ENCODE data around the gene CLEC19A. TPM values are rescaled to one million over a fixed set of nuclear protein-coding genes. Genes with fewer than 3 reads are reported as not detected.

Gene CLEC19A
- total RNA-seq, 1 experiment from 2014 or later = 0.09 TPM

DNA sequence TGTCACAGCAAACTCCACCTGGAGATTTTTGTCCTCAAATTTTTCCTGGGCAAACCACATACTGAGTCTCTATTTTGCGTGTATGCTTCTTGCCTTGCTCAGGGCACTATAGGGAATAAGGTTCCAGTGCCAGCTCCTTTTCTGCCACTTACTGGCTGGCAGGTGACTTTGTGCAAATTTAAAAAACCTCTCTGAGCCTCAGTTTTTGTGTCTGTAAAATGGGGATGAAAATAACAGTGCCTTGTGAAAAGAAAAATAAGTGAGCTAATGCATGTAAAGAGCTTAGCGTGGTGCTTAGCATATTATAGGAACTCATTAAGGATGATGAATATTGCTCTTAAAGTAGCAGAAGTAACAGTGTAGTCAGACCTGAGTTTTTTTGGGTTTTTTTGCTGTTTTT, 19.9 kb downstream of the CLEC19A start (continued):
- TF ChIP-seq, protein P1, sequence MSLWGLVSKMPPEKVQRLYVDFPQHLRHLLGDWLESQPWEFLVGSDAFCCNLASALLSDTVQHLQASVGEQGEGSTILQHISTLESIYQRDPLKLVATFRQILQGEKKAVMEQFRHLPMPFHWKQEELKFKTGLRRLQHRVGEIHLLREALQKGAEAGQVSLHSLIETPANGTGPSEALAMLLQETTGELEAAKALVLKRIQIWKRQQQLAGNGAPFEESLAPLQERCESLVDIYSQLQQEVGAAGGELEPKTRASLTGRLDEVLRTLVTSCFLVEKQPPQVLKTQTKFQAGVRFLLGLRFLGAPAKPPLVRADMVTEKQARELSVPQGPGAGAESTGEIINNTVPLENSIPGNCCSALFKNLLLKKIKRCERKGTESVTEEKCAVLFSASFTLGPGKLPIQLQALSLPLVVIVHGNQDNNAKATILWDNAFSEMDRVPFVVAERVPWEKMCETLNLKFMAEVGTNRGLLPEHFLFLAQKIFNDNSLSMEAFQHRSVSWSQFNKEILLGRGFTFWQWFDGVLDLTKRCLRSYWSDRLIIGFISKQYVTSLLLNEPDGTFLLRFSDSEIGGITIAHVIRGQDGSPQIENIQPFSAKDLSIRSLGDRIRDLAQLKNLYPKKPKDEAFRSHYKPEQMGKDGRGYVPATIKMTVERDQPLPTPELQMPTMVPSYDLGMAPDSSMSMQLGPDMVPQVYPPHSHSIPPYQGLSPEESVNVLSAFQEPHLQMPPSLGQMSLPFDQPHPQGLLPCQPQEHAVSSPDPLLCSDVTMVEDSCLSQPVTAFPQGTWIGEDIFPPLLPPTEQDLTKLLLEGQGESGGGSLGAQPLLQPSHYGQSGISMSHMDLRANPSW (CRISPR knock-in tag; conservative IDR thresholded peaks at IDR 0.05; ENCODE audit: low read depth) = no peak

- H3K27me3 Mint-ChIP-seq (ENCODE audit: low read depth) = 0 out of 2 replicates have a peak, but pooled peaks cover 3% of the 10 kb centered on the region
- H3K4me1 Mint-ChIP-seq = 0 out of 2 replicates have a peak, but pooled peaks cover 4% of the 10 kb centered on the region
- H3K9me3 Mint-ChIP-seq = peaks cover 9% of the 10 kb centered on the region
- no peak overlapping the region for H3K4me3 Mint-ChIP-seq
- peak; percentile 73 for DNase-seq (ENCODE audit: low spot score)
- ATAC-seq = peak; percentile 64
- CTCF ChIA-PET = no interaction called here
- no peak overlapping the region for H3K27ac Mint-ChIP-seq
- POLR2A ChIA-PET = no interaction called here
- H3K36me3 Mint-ChIP-seq = peaks cover 6% of the 10 kb centered on the region
- TF ChIP-seq SMAD3 (CRISPR knock-in tag; IDR thresholded peaks at IDR 0.05; ENCODE audit: borderline replicate concordance) (peak; percentile 55; the same call in 1 of the 2 replicates), ATF1 (CRISPR knock-in tag; IDR thresholded peaks at IDR 0.05) (no peak), USF1 (CRISPR knock-in tag; IDR thresholded peaks at IDR 0.05) (no peak), IRF2 (CRISPR knock-in tag; IDR thresholded peaks at IDR 0.05; ENCODE audit: borderline replicate concordance, low read depth) (no peak), ZNF138 (CRISPR knock-in tag; conservative IDR thresholded peaks at IDR 0.05) (no peak), NFATC4 (CRISPR knock-in tag; IDR thresholded peaks at IDR 0.05) (no peak), GTF2I (CRISPR knock-in tag; conservative IDR thresholded peaks at IDR 0.05) (no peak), EMX1 (CRISPR knock-in tag; IDR thresholded peaks at IDR 0.05) (no peak), ZNF512 (CRISPR knock-in tag; IDR thresholded peaks at IDR 0.05; ENCODE audit: borderline replicate concordance) (no peak), MYBL2 (CRISPR knock-in tag; IDR thresholded peaks at IDR 0.05) (no peak), FOXJ3 (CRISPR knock-in tag; IDR thresholded peaks at IDR 0.05; ENCODE audit: borderline replicate concordance) (no peak), PRDM15 (CRISPR knock-in tag; IDR thresholded peaks at IDR 0.05) (no peak), RORB (CRISPR knock-in tag; IDR thresholded peaks at IDR 0.05) (no peak), TEAD1 (CRISPR knock-in tag; IDR thresholded peaks at IDR 0.05) (no peak), JAZF1 (CRISPR knock-in tag; IDR thresholded peaks at IDR 0.05) (no peak), CREB1 (CRISPR knock-in tag; IDR thresholded peaks at IDR 0.05) (no peak)
- TF ChIP-seq, protein P2, sequence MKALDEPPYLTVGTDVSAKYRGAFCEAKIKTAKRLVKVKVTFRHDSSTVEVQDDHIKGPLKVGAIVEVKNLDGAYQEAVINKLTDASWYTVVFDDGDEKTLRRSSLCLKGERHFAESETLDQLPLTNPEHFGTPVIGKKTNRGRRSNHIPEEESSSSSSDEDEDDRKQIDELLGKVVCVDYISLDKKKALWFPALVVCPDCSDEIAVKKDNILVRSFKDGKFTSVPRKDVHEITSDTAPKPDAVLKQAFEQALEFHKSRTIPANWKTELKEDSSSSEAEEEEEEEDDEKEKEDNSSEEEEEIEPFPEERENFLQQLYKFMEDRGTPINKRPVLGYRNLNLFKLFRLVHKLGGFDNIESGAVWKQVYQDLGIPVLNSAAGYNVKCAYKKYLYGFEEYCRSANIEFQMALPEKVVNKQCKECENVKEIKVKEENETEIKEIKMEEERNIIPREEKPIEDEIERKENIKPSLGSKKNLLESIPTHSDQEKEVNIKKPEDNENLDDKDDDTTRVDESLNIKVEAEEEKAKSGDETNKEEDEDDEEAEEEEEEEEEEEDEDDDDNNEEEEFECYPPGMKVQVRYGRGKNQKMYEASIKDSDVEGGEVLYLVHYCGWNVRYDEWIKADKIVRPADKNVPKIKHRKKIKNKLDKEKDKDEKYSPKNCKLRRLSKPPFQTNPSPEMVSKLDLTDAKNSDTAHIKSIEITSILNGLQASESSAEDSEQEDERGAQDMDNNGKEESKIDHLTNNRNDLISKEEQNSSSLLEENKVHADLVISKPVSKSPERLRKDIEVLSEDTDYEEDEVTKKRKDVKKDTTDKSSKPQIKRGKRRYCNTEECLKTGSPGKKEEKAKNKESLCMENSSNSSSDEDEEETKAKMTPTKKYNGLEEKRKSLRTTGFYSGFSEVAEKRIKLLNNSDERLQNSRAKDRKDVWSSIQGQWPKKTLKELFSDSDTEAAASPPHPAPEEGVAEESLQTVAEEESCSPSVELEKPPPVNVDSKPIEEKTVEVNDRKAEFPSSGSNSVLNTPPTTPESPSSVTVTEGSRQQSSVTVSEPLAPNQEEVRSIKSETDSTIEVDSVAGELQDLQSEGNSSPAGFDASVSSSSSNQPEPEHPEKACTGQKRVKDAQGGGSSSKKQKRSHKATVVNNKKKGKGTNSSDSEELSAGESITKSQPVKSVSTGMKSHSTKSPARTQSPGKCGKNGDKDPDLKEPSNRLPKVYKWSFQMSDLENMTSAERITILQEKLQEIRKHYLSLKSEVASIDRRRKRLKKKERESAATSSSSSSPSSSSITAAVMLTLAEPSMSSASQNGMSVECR (CRISPR knock-in tag; IDR thresholded peaks at IDR 0.05; ENCODE audit: borderline replicate concordance) = 0 out of 2 replicates have a peak, but pooled peaks have one; percentile 35
- TF ChIP-seq, protein P3, sequence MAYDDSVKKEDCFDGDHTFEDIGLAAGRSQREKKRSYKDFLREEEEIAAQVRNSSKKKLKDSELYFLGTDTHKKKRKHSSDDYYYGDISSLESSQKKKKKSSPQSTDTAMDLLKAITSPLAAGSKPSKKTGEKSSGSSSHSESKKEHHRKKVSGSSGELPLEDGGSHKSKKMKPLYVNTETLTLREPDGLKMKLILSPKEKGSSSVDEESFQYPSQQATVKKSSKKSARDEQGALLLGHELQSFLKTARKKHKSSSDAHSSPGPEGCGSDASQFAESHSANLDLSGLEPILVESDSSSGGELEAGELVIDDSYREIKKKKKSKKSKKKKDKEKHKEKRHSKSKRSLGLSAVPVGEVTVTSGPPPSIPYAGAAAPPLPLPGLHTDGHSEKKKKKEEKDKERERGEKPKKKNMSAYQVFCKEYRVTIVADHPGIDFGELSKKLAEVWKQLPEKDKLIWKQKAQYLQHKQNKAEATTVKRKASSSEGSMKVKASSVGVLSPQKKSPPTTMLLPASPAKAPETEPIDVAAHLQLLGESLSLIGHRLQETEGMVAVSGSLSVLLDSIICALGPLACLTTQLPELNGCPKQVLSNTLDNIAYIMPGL (CRISPR knock-in tag; IDR thresholded peaks at IDR 0.05) = no peak
Measured at GRCh38 chr16:19307587-19308241, 22.2 kb downstream of the CLEC19A start.
